GM12874 (cell line): ENCODE results near the gene ZNF609.

Source experiments
- CTCF ChIP-seq: IDR thresholded peaks from 2 replicates; pipeline ENCODE4 v1.5.1; 2011; ENCODE audit warnings: low read depth, mild to moderate bottlenecking, control low read depth, low read length, moderate library complexity; ENCODE audit not compliant: insufficient read depth

The ZNF609 gene

GRCh38 chr15:64562003-64562640 is 101.7 kb downstream of the ZNF609 start:
- TF ChIP-seq CTCF = no peak

GRCh38 chr15:64566102-64566501 is 105.7 kb downstream of the ZNF609 start:
- no peak for TF ChIP-seq CTCF

GRCh38 chr15:64566629-64567427 is 106.5 kb downstream of the ZNF609 start:
- TF ChIP-seq CTCF = no peak

- TF ChIP-seq CTCF = no peak
Observed at GRCh38 chr15:64568765-64569164, 108.4 kb downstream of the ZNF609 start.

- no peak for TF ChIP-seq CTCF
Observed at GRCh38 chr15:64571857-64572291, 111.5 kb downstream of the ZNF609 start.

GRCh38 chr15:64572856-64573255 is 112.5 kb downstream of the ZNF609 start:
- TF ChIP-seq CTCF = no peak

GRCh38 chr15:64574301-64575017 is 114.1 kb downstream of the ZNF609 start:
- no peak for TF ChIP-seq CTCF
